GM19043 (cell line): ENCODE results near the gene PPP5C.
"Not testable (repeated sequence)": the region's sequence is repeated elsewhere in the genome, so short reads cannot be mapped to it uniquely, and the experiment has no call there.

Experiments used
- ATAC-seq: cut with Tn5 transposase; IDR thresholded peaks from one replicate; pipeline ENCODE4 v1.9.1; 2021; ENCODE audit warnings: low read depth; ENCODE audit not compliant: unreplicated experiment

The PPP5C gene

DNA sequence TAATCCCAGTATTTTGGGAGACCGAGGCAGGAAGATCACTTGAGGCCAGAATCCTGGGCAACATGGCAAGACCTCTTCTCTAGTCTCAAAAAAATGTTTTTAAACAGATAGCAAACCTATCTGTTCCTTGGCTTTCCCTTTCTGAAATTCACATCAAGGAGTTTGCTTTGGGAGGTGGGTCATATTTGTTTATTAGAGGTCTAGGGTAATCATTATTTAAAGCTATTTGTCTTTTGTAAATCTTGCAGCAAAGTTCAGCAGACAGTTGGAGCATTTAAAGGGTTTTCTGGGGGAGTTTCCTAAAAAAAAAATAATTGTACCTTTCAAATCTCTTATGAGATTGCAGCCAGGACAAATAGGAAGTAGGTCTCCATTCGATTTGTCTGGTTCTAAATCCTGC is 17.5 kb downstream of the PPP5C start:
- no peak for ATAC-seq

DNA sequence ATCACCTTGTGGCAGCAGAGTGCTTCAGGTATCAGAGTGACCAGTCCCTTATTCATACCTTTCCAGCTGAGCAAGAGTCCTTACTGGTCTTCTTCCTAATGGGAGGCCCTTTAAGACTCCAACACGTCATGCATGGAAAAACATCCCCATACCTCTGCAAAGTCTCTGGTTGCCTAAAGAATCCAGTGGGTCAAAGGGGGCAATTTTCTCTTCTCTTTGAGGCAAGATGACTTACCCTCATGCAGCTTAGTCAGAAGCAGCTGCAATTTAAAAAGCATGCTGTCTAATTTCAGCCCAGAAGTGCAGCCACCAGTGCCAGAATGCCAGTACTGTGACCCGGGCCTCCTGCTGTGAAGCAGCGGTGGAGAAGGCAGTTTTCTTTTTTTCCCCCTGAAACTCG is 18.7 kb downstream of the PPP5C start:
- no peak for ATAC-seq

DNA sequence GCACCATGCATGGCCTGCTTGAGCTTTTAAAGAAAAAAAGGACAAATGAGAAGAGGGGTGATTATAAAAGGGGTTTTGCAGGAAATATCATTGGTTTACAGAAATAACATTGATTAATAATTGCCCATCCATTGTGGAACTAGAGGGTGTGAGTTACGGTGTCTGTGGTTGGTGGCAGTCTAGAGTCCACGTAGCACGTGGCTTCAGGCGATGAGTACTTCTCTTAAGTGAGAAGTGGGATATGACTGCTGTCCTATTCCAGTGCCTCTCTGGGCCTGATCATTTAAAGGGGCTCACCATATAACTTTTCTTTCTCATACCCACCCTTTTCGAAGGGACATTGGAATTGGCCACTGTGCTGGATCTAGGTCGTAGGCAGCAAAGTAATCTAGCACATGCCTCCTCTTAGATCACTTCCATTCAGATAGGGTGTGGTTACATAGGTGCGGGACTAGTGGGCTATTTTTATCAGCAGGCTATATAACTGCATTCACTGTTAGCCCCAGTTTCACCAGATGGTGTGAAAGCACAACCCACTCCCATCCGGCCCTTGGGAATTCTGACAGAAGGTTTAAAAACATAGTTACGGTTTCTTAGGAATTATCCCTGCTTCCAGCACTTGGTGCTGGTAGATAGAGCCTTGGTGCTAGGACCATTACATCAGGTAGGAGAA is 19.9 kb downstream of the PPP5C start:
- no peak for ATAC-seq

DNA sequence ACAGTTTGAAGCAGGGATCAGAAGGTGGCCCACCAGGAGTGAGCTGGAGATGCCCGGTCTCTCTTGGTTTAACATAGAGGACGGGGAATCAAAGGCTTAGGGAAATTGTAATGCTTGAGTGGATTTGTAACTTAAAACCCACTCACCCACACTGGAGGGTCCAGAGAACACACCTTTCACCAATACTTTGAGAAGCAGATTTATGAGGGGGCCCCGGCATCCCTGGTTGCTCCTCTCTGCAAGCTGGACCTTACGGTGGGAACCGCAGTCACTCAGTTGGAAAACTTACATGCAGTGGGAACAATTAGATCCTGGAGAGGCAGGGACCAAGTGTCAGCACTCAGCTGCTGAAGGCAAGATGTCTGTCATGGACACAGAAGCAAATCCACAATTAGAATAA is 20.5 kb downstream of the PPP5C start:
- no peak for ATAC-seq

DNA sequence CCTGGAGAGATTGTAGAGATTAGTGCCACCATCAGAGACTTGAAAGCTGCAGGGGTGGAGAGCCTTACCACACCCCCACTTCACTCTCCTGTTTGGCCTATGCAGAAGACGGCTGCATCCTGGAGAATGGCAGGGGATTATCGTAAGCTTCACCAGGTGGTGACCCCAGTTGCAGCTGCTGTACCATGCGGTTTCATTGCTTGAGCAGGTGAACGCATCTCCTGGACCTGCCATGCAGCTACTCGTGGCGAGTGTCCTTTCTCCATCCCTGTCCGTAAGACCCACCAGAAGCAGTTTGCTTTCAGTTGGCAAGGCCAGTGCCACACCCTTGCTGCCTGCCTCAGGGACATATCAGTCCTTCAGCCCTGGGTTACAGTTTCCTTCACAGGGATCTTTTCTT is 21.2 kb downstream of the PPP5C start:
- ATAC-seq = no peak

DNA sequence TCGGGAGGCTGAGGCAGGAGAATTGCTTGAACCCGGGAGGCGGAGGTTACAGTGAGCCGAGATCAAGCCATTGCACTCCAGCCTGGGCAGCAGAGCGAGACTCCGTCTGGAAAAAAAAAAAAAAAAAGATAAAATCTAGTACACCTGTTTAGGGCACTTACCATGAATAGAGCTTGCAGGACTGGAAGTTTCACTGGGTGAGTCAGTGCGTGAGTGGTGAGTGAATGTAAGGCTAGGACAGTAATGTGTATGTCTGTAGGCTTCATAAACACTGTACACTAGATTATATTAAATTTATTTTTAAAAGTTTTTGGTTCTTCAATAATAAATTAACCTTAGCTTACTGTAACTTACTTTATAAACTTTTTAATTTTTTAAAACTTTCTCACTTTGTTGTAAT is 22.9 kb downstream of the PPP5C start:
- no peak for ATAC-seq

DNA sequence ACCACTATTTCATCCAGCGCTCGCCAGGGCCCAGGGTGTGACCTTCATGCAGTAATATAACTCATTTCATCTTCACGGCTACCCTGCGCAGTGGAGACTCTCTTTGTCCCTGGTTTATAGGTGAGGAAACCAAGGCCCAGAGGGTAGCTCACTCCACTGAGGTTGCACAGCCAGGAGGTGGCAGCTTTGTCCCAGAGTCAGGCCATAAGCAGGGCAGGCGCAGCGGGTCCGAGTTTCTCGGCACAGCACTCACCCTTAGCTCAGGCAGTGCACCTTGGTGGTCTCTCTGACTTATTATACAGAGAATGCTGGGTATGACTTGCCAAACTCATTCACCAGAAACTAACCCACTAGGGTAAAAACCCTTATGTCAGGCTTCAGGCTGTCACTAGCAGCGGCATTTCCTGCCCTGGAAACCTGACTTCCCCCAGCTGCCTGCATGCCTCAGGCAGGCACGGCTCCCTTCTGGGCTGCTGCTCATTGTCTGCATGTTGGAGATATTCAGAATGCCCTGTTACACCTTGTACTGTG is 24.5 kb downstream of the PPP5C start:
- ATAC-seq = no peak

DNA sequence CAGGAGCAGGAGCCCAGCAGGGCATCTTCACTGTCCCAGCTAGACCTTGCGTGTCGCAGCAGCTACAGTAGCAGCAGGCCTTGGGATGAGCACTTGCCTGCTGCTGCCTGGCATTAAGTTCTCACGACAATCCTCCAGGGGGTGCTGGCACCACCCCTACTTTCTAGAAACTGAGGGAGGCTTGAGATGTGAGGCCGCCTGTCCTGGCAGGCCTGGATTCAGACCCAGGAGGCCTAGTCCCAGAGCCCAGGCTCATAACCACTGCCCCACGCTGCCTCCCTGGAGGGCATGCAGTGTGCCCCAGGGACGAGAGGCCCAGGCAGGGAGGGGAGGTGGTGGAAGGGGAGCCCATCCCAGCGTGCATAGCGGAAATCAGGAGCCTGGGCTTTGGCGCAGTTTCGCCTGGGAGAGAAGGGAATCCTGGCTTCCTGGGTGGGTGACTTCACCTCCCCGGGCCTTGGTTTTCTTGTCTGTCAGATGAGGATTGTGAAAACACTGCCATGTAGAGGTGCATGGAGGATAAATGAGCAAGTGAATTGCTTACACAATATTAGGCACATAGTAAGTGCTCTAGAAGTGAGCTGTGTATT is 26.1 kb downstream of the PPP5C start:
- ATAC-seq = no peak

DNA sequence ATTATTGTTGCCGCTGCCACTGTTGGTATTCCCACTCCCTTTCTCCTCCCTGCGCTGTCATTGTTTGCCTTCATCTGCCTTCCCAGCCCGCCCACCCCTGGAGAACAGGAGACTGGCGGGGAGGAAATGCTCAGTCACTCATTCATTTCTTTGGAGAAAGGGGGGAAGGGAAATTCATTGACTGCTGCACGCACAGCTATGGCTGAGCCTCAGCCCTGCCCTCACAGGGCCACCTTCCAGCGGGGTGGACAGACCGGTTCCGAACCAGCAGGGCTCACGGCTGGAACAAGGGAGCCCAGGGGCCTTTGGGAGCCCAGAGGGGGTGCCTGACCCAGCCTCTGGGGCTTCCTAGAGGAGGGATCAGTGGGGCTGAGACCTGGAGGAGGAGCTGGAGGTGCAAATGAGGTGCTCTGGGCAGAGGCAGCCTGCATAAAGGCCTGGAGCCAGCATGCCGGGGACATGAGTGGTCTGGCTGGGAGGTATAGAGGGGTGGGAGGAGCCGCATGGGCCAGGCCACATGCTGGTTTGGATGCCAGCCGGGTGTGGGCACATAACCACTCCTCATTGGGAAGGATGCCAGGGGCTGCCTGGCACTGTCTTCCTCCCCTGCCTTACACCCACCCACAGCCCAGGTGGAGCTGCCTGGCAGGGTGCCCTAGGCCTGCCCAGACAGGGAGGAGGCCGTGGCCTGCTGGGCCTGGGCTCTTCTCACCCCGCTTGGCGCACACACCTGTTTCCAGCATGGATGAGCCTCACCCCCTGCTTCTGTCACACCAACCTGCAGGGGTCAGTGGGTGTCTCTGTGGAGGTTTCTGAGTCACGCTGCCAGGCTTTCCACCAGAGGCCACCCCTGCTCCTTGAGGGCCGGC is 26.8 kb downstream of the PPP5C start:
- no peak for ATAC-seq

DNA sequence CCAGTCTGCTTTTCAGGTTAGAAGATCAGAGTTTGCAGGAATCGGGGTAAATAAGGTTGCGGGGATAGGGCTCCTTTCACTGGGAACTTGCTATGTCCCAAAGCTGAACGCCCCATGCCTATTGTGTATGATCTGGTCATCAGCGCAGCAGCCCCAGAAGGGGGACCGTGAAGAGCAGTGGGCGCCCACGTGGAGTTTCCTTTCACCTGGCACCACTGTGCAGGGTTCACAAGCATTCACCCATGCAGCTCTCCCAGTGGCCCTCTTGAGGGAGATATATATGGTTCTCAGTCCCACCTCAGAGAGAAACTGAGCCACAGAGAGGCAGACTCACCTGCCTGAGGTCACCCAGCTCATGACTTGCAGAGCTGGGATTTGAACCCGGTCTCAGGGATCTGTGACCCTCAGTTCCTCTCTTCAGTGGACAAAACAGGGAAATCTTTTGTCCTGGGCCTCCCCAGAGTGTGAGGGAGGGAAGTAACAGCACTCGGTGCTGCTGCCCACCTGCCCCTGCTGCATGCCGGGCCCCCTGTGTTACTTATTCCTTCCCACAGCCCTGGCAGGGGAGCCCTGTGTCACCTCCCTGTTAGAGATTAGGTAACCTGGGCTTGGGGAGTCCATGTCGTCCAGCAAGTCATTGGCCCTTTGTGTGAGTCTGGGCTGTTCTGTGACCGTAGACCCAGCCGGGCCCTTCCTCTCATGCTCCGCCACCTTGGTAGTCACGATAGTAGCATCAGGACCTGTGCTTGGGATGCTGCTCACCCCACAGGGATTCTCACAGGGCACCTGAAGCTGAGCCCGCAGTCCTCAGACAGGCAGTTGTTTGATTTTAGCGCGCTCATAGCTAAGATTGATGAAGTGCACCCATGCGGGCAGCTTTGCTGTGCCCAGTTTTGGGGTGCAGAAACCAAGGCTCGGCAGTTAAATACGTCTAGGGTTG is 27.9 kb downstream of the PPP5C start:
- no peak for ATAC-seq

DNA sequence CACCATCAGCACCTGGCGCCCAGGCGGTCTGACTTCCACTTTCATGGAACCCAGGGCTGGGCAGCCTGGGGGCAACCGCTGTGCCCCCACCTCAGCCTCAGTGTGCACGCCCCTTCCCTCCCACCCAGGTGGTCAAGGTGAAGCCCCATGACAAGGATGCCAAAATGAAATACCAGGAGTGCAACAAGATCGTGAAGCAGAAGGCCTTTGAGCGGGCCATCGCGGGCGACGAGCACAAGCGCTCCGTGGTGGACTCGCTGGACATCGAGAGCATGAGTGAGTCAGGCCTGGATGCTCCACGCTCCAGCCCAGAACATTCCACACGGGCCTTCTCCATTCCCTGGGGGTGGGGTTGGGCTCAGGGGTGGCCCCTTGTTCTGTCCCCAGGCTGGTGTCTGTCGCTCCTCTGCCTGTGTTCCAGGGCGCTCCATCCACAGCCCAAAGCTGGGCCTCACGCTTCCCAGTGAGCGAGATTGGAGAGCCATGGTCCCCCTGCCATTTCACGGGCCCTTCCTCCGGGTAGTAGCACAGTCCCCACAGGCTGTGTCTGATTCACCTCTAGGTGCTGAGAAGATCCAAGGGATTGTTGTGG is 28.7 kb downstream of the PPP5C start:
- ATAC-seq = not testable (repeated sequence)

DNA sequence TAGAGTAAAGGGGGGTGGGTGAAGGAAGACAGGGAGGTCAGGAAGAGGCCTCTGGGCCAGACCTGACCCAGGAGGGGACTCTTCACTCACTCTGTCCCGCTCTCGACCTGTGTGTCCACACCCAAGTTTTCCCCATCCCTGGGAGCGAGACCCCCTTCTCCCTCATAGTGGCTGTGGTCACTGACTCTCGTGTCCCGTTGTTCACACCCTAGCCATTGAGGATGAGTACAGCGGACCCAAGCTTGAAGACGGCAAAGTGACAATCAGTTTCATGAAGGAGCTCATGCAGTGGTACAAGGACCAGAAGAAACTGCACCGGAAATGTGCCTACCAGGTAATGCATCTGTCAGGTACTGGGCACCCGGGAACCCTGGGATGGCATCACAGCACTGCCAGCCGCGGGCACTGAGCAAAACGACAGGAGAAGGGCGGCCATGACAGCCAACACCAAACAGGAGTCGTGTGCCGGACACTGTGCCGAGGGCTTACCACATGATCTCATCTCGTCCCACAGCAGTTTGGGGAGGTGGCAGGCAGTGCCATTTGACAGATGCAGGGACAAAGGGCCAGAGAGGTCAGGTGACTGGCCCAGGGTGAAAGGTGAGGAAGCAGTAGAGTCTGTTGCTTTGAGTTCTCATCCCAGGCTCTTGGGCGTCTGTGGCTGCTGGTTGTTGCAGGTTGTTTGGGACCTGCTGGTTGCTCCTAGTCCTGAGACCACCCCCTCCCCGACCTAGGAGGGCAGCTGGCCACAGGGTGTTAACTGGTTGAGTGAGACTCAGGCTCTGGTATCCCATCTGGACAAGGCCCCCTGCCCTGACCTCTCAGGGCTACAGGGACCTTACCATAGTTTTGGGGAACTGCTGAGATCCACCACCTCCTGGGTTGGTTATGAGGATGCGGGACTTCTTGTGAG is 29.6 kb downstream of the PPP5C start:
- no peak for ATAC-seq

DNA sequence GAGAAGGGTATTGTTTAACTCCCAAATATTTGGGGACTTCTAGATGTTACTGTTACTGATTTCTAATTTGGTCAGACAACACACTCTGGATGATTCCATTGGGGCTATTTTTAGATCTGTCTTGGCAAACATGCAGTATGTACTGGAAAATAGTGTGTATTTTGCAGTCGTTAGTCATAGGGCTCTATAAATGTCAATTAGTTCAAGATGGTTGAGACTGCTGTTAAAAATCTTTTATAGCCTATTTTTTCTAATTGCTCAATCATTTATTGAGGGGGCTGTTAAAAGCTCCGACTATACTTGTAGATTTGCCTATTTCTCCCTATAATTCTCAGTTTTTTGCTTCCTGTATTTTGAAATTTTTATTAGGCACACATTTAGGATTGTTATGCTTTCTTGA is 31.4 kb downstream of the PPP5C start:
- ATAC-seq = no peak

DNA sequence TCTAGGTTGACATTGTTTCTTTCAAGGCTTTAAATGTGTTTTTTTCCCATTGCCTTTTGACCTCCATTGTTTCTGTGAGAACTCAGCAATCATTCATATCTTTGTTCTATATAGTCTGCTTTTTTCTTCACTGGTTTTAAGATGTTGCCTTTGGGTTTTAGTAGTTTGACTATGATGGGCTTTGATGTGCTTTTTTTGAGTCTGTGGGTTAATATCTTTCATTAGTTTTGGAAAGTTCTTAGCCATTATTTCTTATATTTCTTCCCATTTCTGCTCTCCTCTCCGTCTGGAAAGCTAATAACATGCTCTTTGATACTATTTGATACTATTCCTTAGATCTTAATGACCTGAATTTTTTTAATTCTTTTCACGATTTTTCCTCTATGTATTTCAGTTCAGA is 33.8 kb downstream of the PPP5C start:
- no peak for ATAC-seq

DNA sequence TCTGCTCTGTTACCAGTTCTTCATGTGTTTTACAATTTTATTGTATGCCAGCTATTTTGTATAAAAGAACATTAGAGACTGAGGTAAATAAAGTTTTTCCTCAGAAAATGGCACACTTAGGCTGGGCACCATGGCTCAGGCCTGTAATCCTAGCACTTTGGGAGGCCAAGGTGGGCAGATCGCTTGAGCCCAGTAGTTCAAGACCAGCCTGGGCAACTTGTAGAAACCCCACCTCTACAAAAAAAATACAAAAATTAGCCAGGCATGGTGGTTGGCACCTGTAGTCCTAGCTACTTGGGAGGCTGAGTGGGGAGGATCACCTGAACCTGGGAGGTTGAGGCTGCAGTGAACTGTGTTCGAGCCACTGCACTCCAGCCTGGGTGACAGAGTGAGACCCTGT is 34.5 kb downstream of the PPP5C start:
- no peak for ATAC-seq

DNA sequence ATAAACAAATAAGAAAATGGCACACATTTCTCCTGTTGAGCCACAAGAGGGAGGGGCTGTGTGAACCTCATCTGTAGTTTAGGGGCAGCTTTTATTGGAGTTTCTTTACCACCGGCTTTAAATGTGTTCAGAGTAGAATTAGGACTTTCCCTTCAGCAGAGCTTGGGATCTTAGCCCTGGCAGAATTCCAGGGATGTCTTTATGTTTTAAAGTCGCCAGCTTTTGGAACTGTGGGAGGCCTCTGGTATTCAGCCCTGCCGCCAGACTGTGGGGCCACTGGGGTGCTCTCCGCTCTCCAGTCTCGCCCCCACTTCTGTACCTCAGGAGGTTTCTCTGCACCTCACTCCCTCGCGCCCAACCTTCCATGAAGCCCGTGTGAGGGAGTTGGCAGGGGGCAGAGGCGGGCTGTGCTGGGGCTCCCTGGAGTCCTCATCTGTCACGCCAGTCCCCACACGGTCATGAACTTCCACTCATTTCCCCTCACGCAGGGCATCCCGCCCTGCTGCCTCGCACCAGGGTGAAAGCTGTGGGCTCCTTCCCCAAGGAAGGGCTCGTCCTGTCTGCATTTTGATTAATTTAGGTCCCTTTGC is 35.0 kb downstream of the PPP5C start:
- no peak for ATAC-seq

DNA sequence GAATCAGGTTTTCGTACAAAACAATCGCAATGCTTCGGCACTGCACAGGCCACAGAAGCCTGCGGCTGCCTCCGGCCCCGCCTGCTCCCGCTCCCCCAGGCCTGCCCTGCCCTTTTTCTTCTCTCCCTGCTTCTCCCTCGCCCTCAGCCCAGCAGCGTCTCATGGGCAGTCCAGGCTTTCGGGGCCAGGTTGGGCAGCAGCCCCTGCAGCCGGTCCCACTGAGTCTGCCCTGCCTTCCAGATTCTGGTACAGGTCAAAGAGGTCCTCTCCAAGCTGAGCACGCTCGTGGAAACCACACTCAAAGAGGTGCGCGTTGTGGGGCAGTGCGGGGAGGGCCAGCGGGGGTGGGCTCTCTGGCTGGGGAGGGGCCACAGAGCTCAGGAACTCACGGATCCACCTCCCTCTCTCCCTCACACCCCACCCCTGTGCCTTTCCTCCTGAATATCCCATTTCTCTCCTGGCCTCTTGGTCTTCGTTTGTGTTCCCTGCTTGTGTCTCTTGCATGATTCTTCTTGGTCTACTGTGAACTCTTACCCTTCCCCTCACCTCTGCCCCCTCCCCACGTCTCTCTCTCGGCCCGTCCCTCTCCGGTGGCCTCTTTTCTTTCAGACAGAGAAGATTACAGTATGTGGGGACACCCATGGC is 36.4 kb downstream of the PPP5C start:
- ATAC-seq = no peak

DNA sequence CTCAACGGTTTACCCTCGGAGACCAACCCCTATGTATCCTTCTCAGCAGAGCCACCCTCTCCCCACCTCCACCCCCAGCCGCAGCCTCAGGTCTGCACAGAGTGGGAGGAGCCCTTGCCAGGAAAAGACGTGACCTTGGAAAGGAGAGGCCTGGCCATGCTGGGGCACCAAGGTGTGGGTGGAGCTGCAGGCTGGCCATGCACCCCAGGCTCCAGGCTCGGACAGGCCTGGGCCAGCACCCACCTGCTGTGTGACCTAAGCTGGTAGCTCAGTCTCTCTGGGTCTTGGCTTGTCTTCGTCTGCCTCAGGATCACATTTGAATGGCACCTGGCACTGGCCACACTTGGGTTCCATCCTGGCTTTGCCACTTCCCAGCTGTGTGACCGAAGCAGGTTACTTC is 37.0 kb downstream of the PPP5C start:
- ATAC-seq = no peak
